ENCODE measurements around the gene CABP2. TPM values are rescaled to one million over a fixed set of nuclear protein-coding genes. Genes with fewer than 3 reads are reported as not detected.
"Not testable (repeated sequence)": the region's sequence is repeated elsewhere in the genome, so short reads cannot be mapped to it uniquely, and the experiment has no call there.

Gene CABP2
- not detected in 2 replicates for total RNA-seq (2014; rRNA removed; shearing (Covaris generic))

DNA sequence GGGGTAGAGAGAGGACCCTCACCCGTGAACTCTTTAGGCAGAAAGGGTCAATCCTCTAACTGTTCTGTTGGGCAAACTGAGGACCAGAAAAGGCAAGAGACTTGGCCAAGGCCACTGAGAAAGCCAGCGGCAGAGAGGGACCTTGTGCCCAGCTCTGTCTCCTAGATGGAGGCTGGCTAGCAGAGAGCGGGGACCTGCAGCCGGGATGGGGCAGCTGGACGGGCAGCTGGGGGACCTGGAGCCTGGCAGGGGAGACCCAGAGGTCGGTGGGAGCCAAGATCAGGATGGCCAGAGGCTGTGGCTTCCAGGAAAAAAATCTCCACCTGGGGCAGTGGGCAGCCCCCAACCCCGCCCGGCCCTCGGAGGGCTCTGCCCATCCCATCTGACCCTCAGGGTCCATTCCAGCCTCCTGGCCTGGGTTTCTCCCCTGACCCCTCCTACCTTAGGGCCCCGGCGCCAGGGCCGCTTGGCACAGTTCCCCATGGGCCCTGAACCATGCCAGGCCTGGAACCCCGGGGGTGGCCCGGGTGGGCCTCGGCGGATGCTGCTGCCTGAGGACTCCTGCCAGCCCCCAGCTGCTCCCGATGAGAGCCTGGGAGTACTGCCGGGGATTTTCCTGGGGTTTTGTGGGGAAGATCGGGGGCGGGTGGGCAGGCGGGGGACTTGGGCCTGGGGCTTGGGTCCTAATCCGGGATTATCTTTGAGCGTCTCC, at the start of gene CABP2:
Gene CABP2, minus strand, starts transcription at position 603 of the 712 bp plus-strand sequence. Its CDS starts 120 bp downstream, at position 483.
- in situ Hi-C loops (cut with HindIII; ENCODE audit: low sequenced_read_pairs) = no loop called here
- DNase-seq (ENCODE audit: low spot score) = no peak

- in situ Hi-C loops (cut with HindIII; ENCODE audit: low sequenced_read_pairs) = no loop called here
- peak; percentile 73 for DNase-seq (ENCODE audit: low spot score)
Observed at GRCh38 chr11:67572747-67573419, 49.6 kb upstream of the CABP2 start.

DNA sequence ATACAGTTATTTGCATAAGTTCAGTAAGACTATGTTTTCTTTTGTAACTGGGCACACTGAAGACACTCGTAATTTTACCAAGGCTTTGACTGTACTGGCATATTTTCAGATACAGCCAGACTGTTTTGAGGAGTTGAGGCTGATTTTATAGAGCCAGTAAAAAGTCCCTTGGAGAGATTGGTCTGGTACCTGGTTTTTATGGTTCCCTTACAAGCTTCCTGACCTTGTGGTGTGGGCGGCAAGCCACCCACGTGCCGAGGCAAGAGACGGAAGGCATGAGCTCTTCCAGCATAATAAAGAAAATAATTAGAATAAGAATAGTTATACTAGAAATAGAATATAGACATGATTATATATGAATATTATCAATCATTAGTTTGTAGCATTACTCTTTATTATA, 49.1 kb upstream of the CABP2 start:
- in situ Hi-C loops (cut with HindIII; ENCODE audit: low sequenced_read_pairs) = no loop called here
- no peak for DNase-seq (ENCODE audit: low spot score)

DNA sequence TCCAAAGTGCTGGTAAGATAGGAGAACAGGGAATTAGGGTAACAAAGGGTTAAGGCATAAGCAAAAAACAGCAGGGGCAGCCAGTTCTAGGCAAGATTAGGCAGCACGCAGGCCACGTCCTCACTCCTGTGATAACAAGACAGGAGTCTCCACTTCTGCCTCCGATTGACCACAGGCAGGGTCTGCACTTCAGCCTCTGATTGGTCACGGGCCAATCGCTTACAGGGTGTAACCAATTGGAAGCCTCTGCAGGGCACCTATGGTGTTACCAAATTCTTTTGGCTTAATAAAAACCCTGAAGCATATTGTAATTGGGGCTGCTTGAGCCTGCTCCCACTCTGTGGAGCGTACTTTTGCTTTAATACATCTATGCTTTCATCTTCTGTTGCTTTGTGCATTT, 48.2 kb upstream of the CABP2 start:
- in situ Hi-C loops (cut with HindIII; ENCODE audit: low sequenced_read_pairs) = no loop called here

GRCh38 chr11:67564230-67564629, 41.0 kb upstream of the CABP2 start:
- in situ Hi-C loops (cut with HindIII; ENCODE audit: low sequenced_read_pairs) = no loop called here
- no peak for DNase-seq (ENCODE audit: low spot score)

More for the DNA sequence above, 48.2 kb upstream of the CABP2 start:
- no peak for DNase-seq (ENCODE audit: low spot score)

DNA sequence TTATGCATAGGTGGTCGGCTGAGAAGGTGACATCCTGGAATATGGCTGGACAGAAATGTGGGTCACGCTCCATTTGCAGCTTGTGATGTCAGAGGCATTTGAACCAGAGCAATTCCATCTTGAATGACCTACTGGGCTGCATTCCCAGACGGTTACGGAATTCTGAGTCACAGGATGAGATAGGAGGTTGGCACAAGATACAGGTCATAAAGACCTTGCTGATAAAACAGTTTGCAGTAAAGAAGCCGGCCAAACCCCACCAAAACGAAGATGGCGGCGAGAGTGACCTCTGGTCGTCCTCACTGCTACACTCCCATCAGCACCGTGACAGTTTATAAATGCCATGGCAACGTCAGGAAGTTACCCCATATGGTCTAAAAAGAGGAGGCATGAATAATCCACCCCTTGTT, 40.5 kb upstream of the CABP2 start:
- peak; percentile 50 for DNase-seq (ENCODE audit: low spot score)
- in situ Hi-C loops (cut with HindIII; ENCODE audit: low sequenced_read_pairs) = not testable (repeated sequence)

- in situ Hi-C loops (cut with HindIII; ENCODE audit: low sequenced_read_pairs) = no loop called here
- DNase-seq (ENCODE audit: low spot score) = no peak
Observed at GRCh38 chr11:67562963-67563704, 39.9 kb upstream of the CABP2 start.

- in situ Hi-C loops (cut with HindIII; ENCODE audit: low sequenced_read_pairs) = no loop called here
- DNase-seq (ENCODE audit: low spot score) = no peak
Observed at GRCh38 chr11:67561971-67562619, 38.8 kb upstream of the CABP2 start.

DNA sequence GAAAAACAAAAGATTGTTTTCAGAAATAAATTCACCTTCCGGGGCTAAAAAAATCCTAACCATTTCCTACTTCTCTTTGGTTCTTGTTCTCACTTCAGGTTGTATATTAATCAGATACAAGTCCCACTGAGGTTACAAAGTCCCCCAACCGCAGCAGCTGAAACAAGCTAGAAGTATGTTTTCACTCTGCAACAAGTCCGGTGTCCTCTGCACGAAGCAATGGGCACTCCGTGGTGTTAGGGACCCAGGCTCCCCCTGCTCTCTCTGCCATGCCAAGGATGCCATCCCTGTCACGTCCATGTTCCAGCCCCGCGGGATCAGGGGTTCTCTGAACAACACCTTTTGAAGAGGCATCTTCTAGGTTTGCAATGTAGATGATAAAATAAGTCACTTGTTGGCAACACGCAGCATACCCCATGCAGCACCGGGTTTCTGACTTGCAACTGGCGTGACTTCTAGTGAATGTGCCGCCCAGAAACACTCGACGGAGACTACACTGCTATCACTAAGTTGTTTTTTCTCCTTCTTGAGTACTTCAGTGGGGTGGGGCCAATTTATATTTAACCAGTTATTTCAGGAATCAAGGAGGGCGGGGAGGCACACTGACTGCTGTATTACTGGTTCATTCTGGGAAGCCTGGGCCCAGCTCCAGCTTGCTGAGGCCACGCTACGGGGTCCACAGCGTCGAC, 35.0 kb upstream of the CABP2 start:
- DNase-seq (ENCODE audit: low spot score) = no peak
- in situ Hi-C loops (cut with HindIII; ENCODE audit: low sequenced_read_pairs) = no loop called here

GRCh38 chr11:67556244-67556643, 33.0 kb upstream of the CABP2 start:
- in situ Hi-C loops (cut with HindIII; ENCODE audit: low sequenced_read_pairs) = no loop called here
- DNase-seq (ENCODE audit: low spot score) = no peak

DNA sequence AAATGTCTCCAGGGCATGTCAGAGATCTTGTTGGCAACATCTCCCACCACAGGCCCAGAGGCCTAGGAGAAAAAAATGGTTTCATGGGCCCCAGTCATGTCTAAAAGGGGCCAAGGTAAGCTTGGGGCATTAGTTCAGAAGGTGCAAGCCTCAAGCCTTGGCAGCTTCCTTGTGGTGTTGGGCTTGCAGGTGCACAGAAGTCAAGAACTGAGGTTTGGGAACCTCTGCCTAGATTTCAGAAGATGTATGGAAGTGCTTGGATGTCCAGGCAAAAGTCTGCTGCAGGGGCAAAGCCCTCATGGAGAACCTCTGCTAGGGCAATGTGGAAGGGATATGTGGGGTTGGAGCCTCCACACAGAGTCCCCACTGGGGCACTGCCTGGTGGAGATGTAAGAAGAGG, 28.5 kb upstream of the CABP2 start:
- in situ Hi-C loops (cut with HindIII; ENCODE audit: low sequenced_read_pairs); DNase-seq (ENCODE audit: low spot score): not testable (repeated sequence)

GRCh38 chr11:67551127-67551526, 27.9 kb upstream of the CABP2 start:
- in situ Hi-C loops (cut with HindIII; ENCODE audit: low sequenced_read_pairs) = no loop called here

DNA sequence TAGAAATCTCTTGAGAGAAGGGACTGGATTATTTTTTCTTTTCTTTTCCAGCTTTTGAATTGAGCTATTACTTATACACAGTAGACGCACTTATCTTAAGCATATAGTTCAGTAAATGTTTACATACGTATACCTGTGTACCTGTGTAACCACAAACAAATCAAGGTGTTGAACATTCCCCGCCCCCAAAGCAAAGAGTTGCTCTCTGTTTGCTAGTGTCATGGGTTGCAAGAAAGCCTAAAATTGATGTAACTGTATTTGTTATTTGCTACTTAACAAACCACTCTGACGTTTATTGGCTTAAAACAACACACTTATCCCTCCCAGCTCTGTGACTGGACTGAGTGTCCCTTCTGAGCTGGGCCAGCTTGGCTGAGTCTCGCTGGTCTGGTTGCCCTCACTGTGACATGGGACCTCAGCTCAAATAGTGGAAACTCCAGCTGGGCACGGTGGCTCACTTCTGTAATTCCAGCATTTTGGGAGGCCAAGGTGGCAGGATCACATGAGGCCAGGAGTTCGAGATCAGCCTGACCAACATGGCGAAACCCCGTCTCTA, 25.4 kb upstream of the CABP2 start:
- no peak for DNase-seq (ENCODE audit: low spot score)
- in situ Hi-C loops (cut with HindIII; ENCODE audit: low sequenced_read_pairs) = no loop called here

More at GRCh38 chr11:67551127-67551526, 27.9 kb upstream of the CABP2 start:
- DNase-seq (ENCODE audit: low spot score) = no peak

- DNase-seq (ENCODE audit: low spot score) = not testable (repeated sequence)
Observed at GRCh38 chr11:67548112-67548511, 24.9 kb upstream of the CABP2 start.

GRCh38 chr11:67545280-67545679, 22.0 kb upstream of the CABP2 start:
- DNase-seq (ENCODE audit: low spot score) = no peak

More at GRCh38 chr11:67548112-67548511, 24.9 kb upstream of the CABP2 start:
- in situ Hi-C loops (cut with HindIII; ENCODE audit: low sequenced_read_pairs) = not testable (repeated sequence)

DNA sequence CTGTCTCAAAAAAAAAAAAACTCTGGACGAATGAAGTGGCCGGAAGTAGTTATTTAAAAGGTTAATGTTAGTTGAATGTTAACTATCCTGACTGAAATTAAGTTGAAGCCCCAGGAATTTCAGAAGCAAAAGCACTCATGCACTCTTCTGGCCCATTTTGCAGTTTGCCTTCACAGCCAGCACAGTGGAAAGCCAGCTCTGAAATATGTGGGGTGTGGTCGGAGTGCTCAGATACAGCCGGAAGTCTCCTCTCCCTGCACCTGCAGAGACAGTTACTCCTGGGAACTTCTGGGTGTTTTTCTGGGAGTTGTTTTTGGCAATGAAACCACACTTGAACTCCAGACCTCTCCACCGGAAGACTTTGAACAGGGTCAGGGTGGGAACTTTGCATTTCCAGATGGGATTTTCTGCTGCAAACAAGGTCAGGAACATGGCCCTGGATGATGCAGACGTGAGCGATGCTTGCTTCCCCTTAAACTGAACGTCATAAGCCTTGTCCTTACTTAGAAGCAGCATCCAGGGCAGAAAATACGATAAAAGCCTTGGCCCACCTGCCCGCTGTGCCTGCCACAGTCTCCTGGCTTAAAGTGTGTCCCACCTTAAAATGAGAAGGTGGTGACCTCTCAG, 21.5 kb upstream of the CABP2 start:
- no peak for DNase-seq (ENCODE audit: low spot score)
- in situ Hi-C loops (cut with HindIII; ENCODE audit: low sequenced_read_pairs) = no loop called here

More at GRCh38 chr11:67545280-67545679, 22.0 kb upstream of the CABP2 start:
- in situ Hi-C loops (cut with HindIII; ENCODE audit: low sequenced_read_pairs) = no loop called here

GRCh38 chr11:67543585-67543984, 20.3 kb upstream of the CABP2 start:
- in situ Hi-C loops (cut with HindIII; ENCODE audit: low sequenced_read_pairs) = no loop called here

GRCh38 chr11:67542971-67543370, 19.7 kb upstream of the CABP2 start:
- in situ Hi-C loops (cut with HindIII; ENCODE audit: low sequenced_read_pairs) = no loop called here
- no peak for DNase-seq (ENCODE audit: low spot score)

More at GRCh38 chr11:67543585-67543984, 20.3 kb upstream of the CABP2 start:
- no peak for DNase-seq (ENCODE audit: low spot score)

Data from G401 (cell line).